IMR-90 (cell line): ENCODE measurements around the gene ANKH. TPM values are rescaled to one million over a fixed set of nuclear protein-coding genes. Genes with fewer than 3 reads are reported as not detected.

Experiments used
- ATAC-seq: fragments of 200-7000 bp; cut with Tn5 transposase; 2 replicates; pipeline ENCODE4 v1.9.1; 2020; ENCODE audit warnings: low read depth, mild to moderate bottlenecking, moderate library complexity
- BruUV-seq: library from RNA; stranded (reverse); fragments of 400-500 nt; replicated peaks from 2 replicates; lab custom pipeline; 2021; lab: Mats Ljungman, UMichigan
- CTCF ChIA-PET: fragments of 300-600 bp; formaldehyde crosslinking; extraction: SDS; loops from one replicate; lab custom pipeline; 2021; ENCODE audit warnings: antibody characterized with exemption; lab: Yijun Ruan, JAX
- POLR2A ChIA-PET: fragments of 300-600 bp; sonication (Branson Sonifier 250); formaldehyde crosslinking; loops from one replicate; lab custom pipeline; 2022; ENCODE audit warnings: antibody characterized with exemption; ENCODE audit not compliant: unreplicated experiment; lab: Charles Lee
- DNase-seq: peaks from one replicate; pipeline ENCODE4 v3.0.0; 2013
- H2AFZ ChIP-seq: replicated peaks from 2 replicates; pipeline ENCODE3; 2013; ENCODE audit warnings: low read length, mild to moderate bottlenecking; ENCODE audit not compliant: poor library complexity
- H2AK5ac ChIP-seq: 2 replicates; pipeline ENCODE4 v1.6.1; 2013; ENCODE audit warnings: low read depth, low read length, inconsistent platforms
- H2AK9ac ChIP-seq: replicated peaks from 2 replicates; pipeline ENCODE3; 2013; ENCODE audit warnings: mild to moderate bottlenecking, low read depth, low read length, moderate library complexity; ENCODE audit not compliant: poor library complexity
- H2BK120ac ChIP-seq: 2 replicates; pipeline ENCODE4 v1.6.1; 2013; ENCODE audit warnings: low read depth, low read length, inconsistent platforms
- H2BK15ac ChIP-seq: 3 replicates; pipeline ENCODE4 v1.6.1; 2013; ENCODE audit warnings: low read depth, low read length, inconsistent platforms
- H2BK20ac ChIP-seq: 2 replicates; pipeline ENCODE4 v1.6.1; 2013; ENCODE audit warnings: low read depth, mild to moderate bottlenecking, inconsistent platforms, low read length, moderate library complexity
- H2BK5ac ChIP-seq: 2 replicates; pipeline ENCODE4 v1.6.1; 2013; ENCODE audit warnings: mild to moderate bottlenecking, low read depth, low read length, inconsistent platforms; ENCODE audit not compliant: poor library complexity, severe bottlenecking
- H3K14ac ChIP-seq: replicated peaks from 2 replicates; pipeline ENCODE4 v1.6.1; 2013; ENCODE audit warnings: low read depth, low read length, inconsistent platforms
- H3K18ac ChIP-seq: 2 replicates; pipeline ENCODE4 v1.6.1; 2013; ENCODE audit warnings: low read depth, low read length, control low read depth
- H3K23ac ChIP-seq: 2 replicates; pipeline ENCODE4 v1.6.1; 2013; ENCODE audit warnings: low read depth, low read length, inconsistent platforms
- H3K27ac ChIP-seq: 2 replicates; pipeline ENCODE4 v1.5.1; 2013; ENCODE audit warnings: mild to moderate bottlenecking, control low read depth, low read length; ENCODE audit not compliant: insufficient read depth
- H3K27me3 ChIP-seq: 2 replicates; pipeline ENCODE4 v1.6.1; 2013; ENCODE audit warnings: low read length; ENCODE audit not compliant: control insufficient read depth, insufficient read depth
- H3K36me3 ChIP-seq: 2 replicates; pipeline ENCODE4 v1.6.1; 2013; ENCODE audit warnings: low read length, mixed read lengths; ENCODE audit not compliant: control insufficient read depth, insufficient read depth
- H3K4ac ChIP-seq: 2 replicates; pipeline ENCODE4 v1.6.1; 2013; ENCODE audit warnings: low read depth, low read length, inconsistent platforms
- H3K4me1 ChIP-seq: 2 replicates; pipeline ENCODE4 v1.6.1; 2013; ENCODE audit warnings: low read length, mixed read lengths; ENCODE audit not compliant: control insufficient read depth, insufficient read depth
- H3K4me2 ChIP-seq: 2 replicates; pipeline ENCODE4 v1.6.1; 2013; ENCODE audit warnings: low read depth, mild to moderate bottlenecking, control low read depth, low read length, moderate library complexity
- H3K4me3 ChIP-seq: 2 replicates; pipeline ENCODE4 v1.5.1; 2013; ENCODE audit warnings: low read depth, mild to moderate bottlenecking, control low read depth, low read length, moderate library complexity; ENCODE audit not compliant: insufficient read depth
- H3K56ac ChIP-seq: 2 replicates; pipeline ENCODE4 v1.6.1; 2013; ENCODE audit warnings: low read length, inconsistent platforms; ENCODE audit not compliant: insufficient read depth; ENCODE audit errors: extremely low read depth
- H3K79me1 ChIP-seq, 2 experiments: 2 replicates each; pipeline ENCODE4 v1.6.1; 2013; ENCODE audit warnings: low read length in 2 of 2, inconsistent platforms in 1 of 2, low read depth in 1 of 2
- H3K9ac ChIP-seq: 2 replicates; pipeline ENCODE4 v1.6.1; 2013; ENCODE audit warnings: low read depth, low read length, control low read depth
- H3K9me1 ChIP-seq: 2 replicates; pipeline ENCODE4 v1.6.1; 2013; ENCODE audit warnings: low read length, inconsistent platforms; ENCODE audit not compliant: insufficient read depth
- H3K9me3 ChIP-seq: 2 replicates; pipeline ENCODE4 v1.6.1; 2013; ENCODE audit warnings: low read length; ENCODE audit not compliant: control insufficient read depth, insufficient read depth
- H4K20me1 ChIP-seq: 2 replicates; pipeline ENCODE4 v1.6.1; 2013; ENCODE audit warnings: low read length, inconsistent platforms; ENCODE audit not compliant: insufficient read depth
- H4K5ac ChIP-seq: 2 replicates; pipeline ENCODE4 v1.6.1; 2013; ENCODE audit warnings: mild to moderate bottlenecking, low read depth, low read length, control low read depth
- H4K8ac ChIP-seq, 2 experiments: 2 replicates each; pipeline ENCODE4 v1.6.1; 2013; ENCODE audit warnings: low read depth in 2 of 2, low read length in 2 of 2, control low read depth in 1 of 2, inconsistent platforms in 1 of 2
- H4K91ac ChIP-seq: 2 replicates; pipeline ENCODE4 v1.6.1; 2013; ENCODE audit warnings: low read depth, low read length, inconsistent platforms; ENCODE audit not compliant: insufficient read depth
- CHD1 ChIP-seq: IDR thresholded peaks from 2 replicates; pipeline ENCODE4 v1.6.1; 2012; ENCODE audit warnings: low read depth, low read length, improper control_type of control experiment
- MAZ ChIP-seq: IDR thresholded peaks from 2 replicates; pipeline ENCODE4 v1.6.1; 2012; ENCODE audit warnings: low read depth, mild to moderate bottlenecking, low read length, improper control_type of control experiment, moderate library complexity, borderline replicate concordance
- RCOR1 ChIP-seq: IDR thresholded peaks from 2 replicates; pipeline ENCODE4 v1.6.1; 2012; ENCODE audit warnings: mild to moderate bottlenecking, low read length, improper control_type of control experiment; ENCODE audit not compliant: insufficient replicate concordance
- RFX5 ChIP-seq: IDR thresholded peaks from 2 replicates; pipeline ENCODE4 v1.8.0; 2012; ENCODE audit warnings: low read depth, mild to moderate bottlenecking, low read length, moderate library complexity
- WGBS, 2 experiments: methylation state at CpG; one replicate each; pipeline versions ENCODE4 v1.1.5 to v1.1.7; 2013; ENCODE audit warnings: missing lambda C conversion rate in 2 of 2; ENCODE audit not compliant: insufficient read length in 1 of 2; ENCODE audit errors: extremely low coverage in 2 of 2; 5-methylcytosine and 5-hydroxymethylcytosine counted together
- dilution Hi-C: fragments of 300-500 bp; cut with HindIII; formaldehyde crosslinking; loops from one replicate; pipeline ENCODE4 v1.14.3; 2018; ENCODE audit warnings: low sequenced_read_pairs; ENCODE audit not compliant: unreplicated experiment
- in situ Hi-C: fragments of 300-500 bp; cut with MboI; formaldehyde crosslinking; loops from 3 replicates; pipeline ENCODE4 v1.14.3; 2019; ENCODE audit warnings: low sequenced_read_pairs, inconsistent platforms, mixed read lengths
- intact Hi-C: fragments of 100-400 bp; cut with micrococcal nuclease; formaldehyde crosslinking; loops from 2 replicates; pipeline ENCODE4 v1.10.0; 2022
- polyA plus RNA-seq, 3 experiments: library from polyadenylated mRNA; depleted of rRNA; stranded (reverse); fragments of >200 nt; gene quantifications; 2 replicates each; pipeline ENCODE4 v1.2.3, GENCODE V29; 2012; ENCODE audit warnings: low replicate concordance in 1 of 3
- total RNA-seq: library from RNA; depleted of rRNA; stranded (reverse); fragments of >200 nt; gene quantifications from 2 replicates; pipeline ENCODE4 v1.2.3, GENCODE V29; 2012
- TF ChIP-seq, protein P1 (sequence below): fragments of 150-350 bp; IDR thresholded peaks from 2 replicates; pipeline ENCODE4 v1.6.1; 2016; ENCODE audit warnings: low read depth, mild to moderate bottlenecking, low read length, moderate library complexity, borderline replicate concordance

ANKH gene
- total and polyA plus RNA-seq, 2 of the 4 experiments (the other 2 are of a cell fraction), result 5.2 to 17.2 TPM

DNA sequence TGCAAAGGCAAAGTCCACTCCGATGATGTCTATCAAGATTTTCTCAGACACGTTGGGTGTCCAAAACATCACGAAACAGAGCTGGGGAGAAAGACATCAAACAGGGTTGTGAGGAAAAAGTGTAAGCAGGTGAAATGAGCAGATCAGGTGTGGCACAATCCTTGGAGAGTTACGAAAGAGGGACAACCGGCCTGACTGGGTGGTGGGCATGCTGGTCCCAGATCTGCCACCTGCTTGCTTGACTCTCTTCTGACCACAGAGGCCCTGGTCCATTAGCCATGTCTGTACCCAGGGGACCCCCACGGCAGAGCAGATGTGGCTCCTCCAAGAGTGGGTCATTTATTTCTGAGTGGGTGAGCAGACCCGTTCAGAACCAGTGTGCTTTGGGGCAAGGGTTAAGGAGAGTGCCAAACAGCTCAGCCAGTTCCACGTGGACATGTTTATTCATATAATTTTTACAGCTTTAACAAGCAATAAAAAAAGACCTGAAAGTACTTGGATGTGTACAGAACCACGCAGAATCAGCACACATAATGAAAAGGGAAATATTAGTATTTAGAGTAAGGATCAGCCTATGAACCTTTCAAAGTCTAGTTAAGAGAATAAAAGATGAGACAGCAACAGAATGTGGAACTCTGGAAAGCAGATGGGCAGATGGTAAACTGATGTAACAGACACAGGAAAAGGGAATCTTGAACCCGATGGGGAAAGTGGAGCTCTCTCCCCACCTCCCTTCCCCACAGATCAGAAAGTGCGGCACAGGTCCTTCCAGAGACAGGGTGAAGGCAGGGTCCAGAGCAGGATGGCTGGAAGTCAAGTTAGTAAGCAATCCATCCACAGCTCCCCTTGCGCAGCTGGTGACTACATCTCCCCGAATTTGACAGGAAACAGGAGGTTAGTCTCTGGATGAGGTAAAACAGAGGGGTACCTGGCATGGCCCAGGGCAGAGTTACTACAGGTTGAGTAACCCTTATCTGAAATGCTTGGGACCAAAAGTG, 154.5 kb downstream of the ANKH start:
- Histone ChIP-seq H4K20me1 (no peaks in the 10 kb centered on the region), H3K4ac (no peak overlapping the region), H2BK120ac (no peak overlapping the region), H2BK5ac (no peak overlapping the region), H3K56ac (no peak overlapping the region), H2AFZ (no peak overlapping the region), H3K4me2 (no peak overlapping the region), H3K14ac (no peak overlapping the region), H3K79me1 (peaks cover 0 to 17% of the 10 kb centered on the region in 2 experiments; a peak in 1 of 4 replicates), H3K23ac (no peak overlapping the region), H3K4me1 (peaks cover 13% of the 10 kb centered on the region), H2BK20ac (no peak overlapping the region), H3K9me3 (no peaks in the 10 kb centered on the region), H2AK5ac (0 out of 2 replicates have a peak overlapping the region, but pooled peaks have one; percentile 33), H3K36me3 (peaks cover 33% of the 10 kb centered on the region), H3K9me1 (peaks cover 23% of the 10 kb centered on the region), H3K27ac (no peak overlapping the region), H3K27me3 (no peaks in the 10 kb centered on the region), H2BK15ac (no peak overlapping the region), H3K9ac (no peak overlapping the region), H4K91ac (no peak overlapping the region), H4K8ac (no peak overlapping the region), H4K5ac (no peak overlapping the region), H2AK9ac (no peak overlapping the region), H3K4me3 (no peak overlapping the region), H3K18ac (no peak overlapping the region)
- intact Hi-C loops (no loop called here), dilution Hi-C loops (no loop called here), in situ Hi-C loops (loop anchor here (25.0 kb wide), 1 partner anchor 795 kb away; the partner anchor contains the start of gene FBXL7)
- WGBS, 2 experiments, result 96% methylated on average over 4 of the region's 13 CpGs; no CpG with 5 or more reads in 1 of the 2 experiments
- no TSS peak for BruUV-seq
- TF ChIP-seq RCOR1 (no peak), RFX5 (no peak), CHD1 (no peak), MAZ (no peak)
- TF ChIP-seq, protein P1, sequence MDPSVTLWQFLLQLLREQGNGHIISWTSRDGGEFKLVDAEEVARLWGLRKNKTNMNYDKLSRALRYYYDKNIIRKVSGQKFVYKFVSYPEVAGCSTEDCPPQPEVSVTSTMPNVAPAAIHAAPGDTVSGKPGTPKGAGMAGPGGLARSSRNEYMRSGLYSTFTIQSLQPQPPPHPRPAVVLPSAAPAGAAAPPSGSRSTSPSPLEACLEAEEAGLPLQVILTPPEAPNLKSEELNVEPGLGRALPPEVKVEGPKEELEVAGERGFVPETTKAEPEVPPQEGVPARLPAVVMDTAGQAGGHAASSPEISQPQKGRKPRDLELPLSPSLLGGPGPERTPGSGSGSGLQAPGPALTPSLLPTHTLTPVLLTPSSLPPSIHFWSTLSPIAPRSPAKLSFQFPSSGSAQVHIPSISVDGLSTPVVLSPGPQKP, result no peak
- ChIA-PET POLR2A (no interaction called here), CTCF (no interaction called here)
- ATAC-seq (no peak), DNase-seq (no peak)
